HepG2 (cell line): ENCODE results near the gene GPR62. TPM values are rescaled to one million over a fixed set of nuclear protein-coding genes. Genes with fewer than 3 reads are reported as not detected.
A peak's percentile ranks its signal among the peaks of the same experiment; 100 is the strongest.

Experiments used
- ATF7-NPFF ChIP-seq: sonication (generic); formaldehyde crosslinking; IDR thresholded peaks from 2 replicates; pipeline ENCODE4 v1.8.1; 2023; ENCODE audit warnings: mild to moderate bottlenecking, low read depth, missing genetic modification reagents, moderate library complexity
- CCDC6 ChIP-seq: sonication (generic); formaldehyde crosslinking; IDR thresholded peaks from 2 replicates; pipeline ENCODE4 v1.8.1; 2022; ENCODE audit warnings: mild to moderate bottlenecking, missing genetic modification reagents, moderate library complexity
- GATAD1 ChIP-seq: IDR thresholded peaks from 2 replicates; pipeline ENCODE4 v1.6.1; 2016; ENCODE audit warnings: missing genetic modification reagents, missing compliant biosample characterization
- KMT2A ChIP-seq: sonication (generic); formaldehyde crosslinking; IDR thresholded peaks from 2 replicates; pipeline ENCODE4 v1.4.0; 2020; ENCODE audit warnings: missing genetic modification reagents
- NONO ChIP-seq, 2 experiments: fragments of 450-650 bp in 1 of 2; sonication (generic) in 1 of 2; formaldehyde crosslinking in 1 of 2; IDR thresholded peaks in 1 of 2; conservative IDR thresholded peaks in 1 of 2; 2 replicates each; pipeline versions ENCODE4 v1.6.1 to v1.8.0; 2017 to 2022; ENCODE audit warnings: mild to moderate bottlenecking in 1 of 2, missing genetic modification reagents in 1 of 2, moderate library complexity in 1 of 2
- PAF1 ChIP-seq: IDR thresholded peaks from 2 replicates; pipeline ENCODE4 v1.6.1; 2016; ENCODE audit warnings: missing genetic modification reagents, missing compliant biosample characterization
- POLR2A ChIP-seq, 2 experiments: IDR thresholded peaks; 2 replicates each; pipeline ENCODE4 v1.6.1; 2011; ENCODE audit warnings: low read depth in 2 of 2, low read length in 2 of 2, mild to moderate bottlenecking in 1 of 2, moderate library complexity in 1 of 2; ENCODE audit not compliant: insufficient read depth in 1 of 2
- SMARCC2 ChIP-seq: fragments of 450-650 bp; IDR thresholded peaks from 2 replicates; pipeline ENCODE4 v1.6.1; 2017; ENCODE audit warnings: antibody characterized with exemption, mild to moderate bottlenecking
- SRY ChIP-seq: sonication (generic); formaldehyde crosslinking; IDR thresholded peaks from 2 replicates; pipeline ENCODE4 v1.8.0; 2022; ENCODE audit warnings: mild to moderate bottlenecking, missing genetic modification reagents
- TAF1 ChIP-seq: sonication (generic); formaldehyde crosslinking; IDR thresholded peaks from 2 replicates; pipeline ENCODE4 v1.4.0; 2020; ENCODE audit warnings: missing genetic modification reagents
- ZNF446 ChIP-seq: sonication (generic); formaldehyde crosslinking; IDR thresholded peaks from 2 replicates; pipeline ENCODE4 v1.5.0; 2020; ENCODE audit warnings: mild to moderate bottlenecking, missing genetic modification reagents
- ZNF567 ChIP-seq: sonication (generic); formaldehyde crosslinking; IDR thresholded peaks from 2 replicates; pipeline ENCODE4 v1.8.1; 2023; ENCODE audit warnings: mild to moderate bottlenecking, missing genetic modification reagents, borderline replicate concordance
- ZNF724P ChIP-seq: sonication (generic); formaldehyde crosslinking; IDR thresholded peaks from 2 replicates; pipeline ENCODE4 v1.8.0; 2022; ENCODE audit warnings: missing genetic modification reagents, borderline replicate concordance
- polyA plus RNA-seq, 8 experiments: library from polyadenylated mRNA; depleted of rRNA in 3 of 8; stranded (reverse) in 7 of 8; unstranded in 1 of 8; fragments of >200 nt; fragmentation: Illumina TruSeq in 4 of 8; extraction: Trizol in 4 of 8; gene quantifications; 2 replicates each; pipeline versions ENCODE4 v1.2.1 to v1.2.3, GENCODE V29; 2011 to 2016; ENCODE audit warnings: low read depth in 4 of 8, missing spikeins in 1 of 8, mixed read lengths in 1 of 8; ENCODE audit not compliant: insufficient read depth in 1 of 8
- total RNA-seq, 5 experiments: library from RNA; depleted of rRNA; stranded (reverse); fragments of >200 nt; fragmentation: Illumina TruSeq; extraction: Trizol; gene quantifications; 2 replicates each; pipeline ENCODE4 v1.2.3, GENCODE V29; 2016; ENCODE audit warnings: low read depth in 1 of 5
- TF ChIP-seq, protein P1 (sequence below): sonication (generic); formaldehyde crosslinking; IDR thresholded peaks from 2 replicates; pipeline ENCODE4 v1.4.0; 2020; ENCODE audit warnings: mild to moderate bottlenecking, missing genetic modification reagents, borderline replicate concordance
- TF ChIP-seq, protein P2 (sequence below): sonication (generic); formaldehyde crosslinking; IDR thresholded peaks from 2 replicates; pipeline ENCODE4 v1.8.0; 2022; ENCODE audit warnings: mild to moderate bottlenecking, missing genetic modification reagents; ENCODE audit not compliant: insufficient replicate concordance
- TF ChIP-seq, protein P3 (sequence below): sonication (generic); formaldehyde crosslinking; IDR thresholded peaks from 2 replicates; pipeline ENCODE4 v1.5.0; 2020; ENCODE audit warnings: missing genetic modification reagents
- TF ChIP-seq, protein P4 (sequence below): sonication (generic); formaldehyde crosslinking; IDR thresholded peaks from 2 replicates; pipeline ENCODE4 v1.4.0; 2020; ENCODE audit warnings: missing genetic modification reagents
- TF ChIP-seq, protein P5 (sequence below): sonication (generic); formaldehyde crosslinking; IDR thresholded peaks from 2 replicates; pipeline ENCODE4 v1.5.0; 2020; ENCODE audit warnings: missing genetic modification reagents

Gene GPR62
- total and polyA plus RNA-seq, 2 of the 13 experiments (the other 11 are each of a cell fraction or from before 2014, with no cell fraction given) = not detected

DNA sequence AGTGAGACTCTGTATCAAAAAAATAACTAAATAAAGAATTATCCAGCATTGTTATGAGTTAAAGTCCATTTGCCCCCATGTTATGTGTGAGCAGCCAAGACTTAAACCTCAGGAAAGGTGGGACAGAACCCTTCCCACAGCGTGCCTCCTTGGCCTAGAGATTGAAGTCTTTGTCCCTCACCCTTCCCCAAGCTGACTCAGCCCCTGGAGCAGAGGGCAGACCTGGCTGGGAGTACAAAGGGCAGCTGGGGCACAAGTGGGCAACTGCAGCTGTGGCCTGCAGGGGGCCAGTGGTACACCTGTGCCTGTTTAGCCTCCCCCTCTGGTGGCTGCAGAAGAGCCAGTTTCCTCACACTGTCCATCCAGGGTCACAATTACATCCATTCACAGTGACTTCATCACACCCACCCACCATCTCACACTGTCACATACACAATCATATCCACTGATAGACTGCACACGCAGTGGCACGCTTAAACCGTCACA lies 27.2 kb downstream of the GPR62 start (continued):
- TF ChIP-seq SMARCC2 (no peak), ZNF446 (CRISPR knock-in tag) (no peak; the same call in 1 of the 2 replicates), CCDC6 (no peak), PAF1 (CRISPR knock-in tag) (no peak), ATF7-NPFF (CRISPR knock-in tag) (no peak), GATAD1 (CRISPR knock-in tag) (peak; percentile 74), POLR2A (IDR thresholded peaks at IDR 0.05; ENCODE audit: insufficient read depth in 1 of 2, low read depth in 2 of 2, low read length in 2 of 2) (peak in 1 of 2 experiments; percentile 59; a peak in 1 of 4 replicates), ZNF724P (no peak), TAF1 (CRISPR knock-in tag) (peak; percentile 21; the same call in 1 of the 2 replicates), KMT2A (CRISPR knock-in tag) (0 out of 2 replicates have a peak, but pooled peaks have one; percentile 54), SRY (CRISPR knock-in tag) (no peak; the same call in 1 of the 2 replicates), NONO (IDR thresholded peaks at IDR 0.05) (no peak), NONO (CRISPR knock-in tag; conservative IDR thresholded peaks at IDR 0.05) (peak; percentile 87; the same call in 1 of the 2 replicates), ZNF567 (no peak; the same call in 1 of the 2 replicates)
- TF ChIP-seq, protein P1, sequence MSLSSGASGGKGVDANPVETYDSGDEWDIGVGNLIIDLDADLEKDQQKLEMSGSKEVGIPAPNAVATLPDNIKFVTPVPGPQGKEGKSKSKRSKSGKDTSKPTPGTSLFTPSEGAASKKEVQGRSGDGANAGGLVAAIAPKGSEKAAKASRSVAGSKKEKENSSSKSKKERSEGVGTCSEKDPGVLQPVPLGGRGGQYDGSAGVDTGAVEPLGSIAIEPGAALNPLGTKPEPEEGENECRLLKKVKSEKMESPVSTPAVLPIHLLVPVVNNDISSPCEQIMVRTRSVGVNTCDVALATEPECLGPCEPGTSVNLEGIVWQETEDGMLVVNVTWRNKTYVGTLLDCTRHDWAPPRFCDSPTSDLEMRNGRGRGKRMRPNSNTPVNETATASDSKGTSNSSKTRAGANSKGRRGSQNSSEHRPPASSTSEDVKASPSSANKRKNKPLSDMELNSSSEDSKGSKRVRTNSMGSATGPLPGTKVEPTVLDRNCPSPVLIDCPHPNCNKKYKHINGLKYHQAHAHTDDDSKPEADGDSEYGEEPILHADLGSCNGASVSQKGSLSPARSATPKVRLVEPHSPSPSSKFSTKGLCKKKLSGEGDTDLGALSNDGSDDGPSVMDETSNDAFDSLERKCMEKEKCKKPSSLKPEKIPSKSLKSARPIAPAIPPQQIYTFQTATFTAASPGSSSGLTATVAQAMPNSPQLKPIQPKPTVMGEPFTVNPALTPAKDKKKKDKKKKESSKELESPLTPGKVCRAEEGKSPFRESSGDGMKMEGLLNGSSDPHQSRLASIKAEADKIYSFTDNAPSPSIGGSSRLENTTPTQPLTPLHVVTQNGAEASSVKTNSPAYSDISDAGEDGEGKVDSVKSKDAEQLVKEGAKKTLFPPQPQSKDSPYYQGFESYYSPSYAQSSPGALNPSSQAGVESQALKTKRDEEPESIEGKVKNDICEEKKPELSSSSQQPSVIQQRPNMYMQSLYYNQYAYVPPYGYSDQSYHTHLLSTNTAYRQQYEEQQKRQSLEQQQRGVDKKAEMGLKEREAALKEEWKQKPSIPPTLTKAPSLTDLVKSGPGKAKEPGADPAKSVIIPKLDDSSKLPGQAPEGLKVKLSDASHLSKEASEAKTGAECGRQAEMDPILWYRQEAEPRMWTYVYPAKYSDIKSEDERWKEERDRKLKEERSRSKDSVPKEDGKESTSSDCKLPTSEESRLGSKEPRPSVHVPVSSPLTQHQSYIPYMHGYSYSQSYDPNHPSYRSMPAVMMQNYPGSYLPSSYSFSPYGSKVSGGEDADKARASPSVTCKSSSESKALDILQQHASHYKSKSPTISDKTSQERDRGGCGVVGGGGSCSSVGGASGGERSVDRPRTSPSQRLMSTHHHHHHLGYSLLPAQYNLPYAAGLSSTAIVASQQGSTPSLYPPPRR (CRISPR knock-in tag) = peak; percentile 49; the same call in 1 of the 2 replicates
- TF ChIP-seq, protein P2, sequence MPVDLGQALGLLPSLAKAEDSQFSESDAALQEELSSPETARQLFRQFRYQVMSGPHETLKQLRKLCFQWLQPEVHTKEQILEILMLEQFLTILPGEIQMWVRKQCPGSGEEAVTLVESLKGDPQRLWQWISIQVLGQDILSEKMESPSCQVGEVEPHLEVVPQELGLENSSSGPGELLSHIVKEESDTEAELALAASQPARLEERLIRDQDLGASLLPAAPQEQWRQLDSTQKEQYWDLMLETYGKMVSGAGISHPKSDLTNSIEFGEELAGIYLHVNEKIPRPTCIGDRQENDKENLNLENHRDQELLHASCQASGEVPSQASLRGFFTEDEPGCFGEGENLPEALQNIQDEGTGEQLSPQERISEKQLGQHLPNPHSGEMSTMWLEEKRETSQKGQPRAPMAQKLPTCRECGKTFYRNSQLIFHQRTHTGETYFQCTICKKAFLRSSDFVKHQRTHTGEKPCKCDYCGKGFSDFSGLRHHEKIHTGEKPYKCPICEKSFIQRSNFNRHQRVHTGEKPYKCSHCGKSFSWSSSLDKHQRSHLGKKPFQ = peak; percentile 82
- TF ChIP-seq, protein P3, sequence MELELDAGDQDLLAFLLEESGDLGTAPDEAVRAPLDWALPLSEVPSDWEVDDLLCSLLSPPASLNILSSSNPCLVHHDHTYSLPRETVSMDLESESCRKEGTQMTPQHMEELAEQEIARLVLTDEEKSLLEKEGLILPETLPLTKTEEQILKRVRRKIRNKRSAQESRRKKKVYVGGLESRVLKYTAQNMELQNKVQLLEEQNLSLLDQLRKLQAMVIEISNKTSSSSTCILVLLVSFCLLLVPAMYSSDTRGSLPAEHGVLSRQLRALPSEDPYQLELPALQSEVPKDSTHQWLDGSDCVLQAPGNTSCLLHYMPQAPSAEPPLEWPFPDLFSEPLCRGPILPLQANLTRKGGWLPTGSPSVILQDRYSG (CRISPR knock-in tag) = no peak; the same call in 1 of the 2 replicates
- TF ChIP-seq, protein P4, sequence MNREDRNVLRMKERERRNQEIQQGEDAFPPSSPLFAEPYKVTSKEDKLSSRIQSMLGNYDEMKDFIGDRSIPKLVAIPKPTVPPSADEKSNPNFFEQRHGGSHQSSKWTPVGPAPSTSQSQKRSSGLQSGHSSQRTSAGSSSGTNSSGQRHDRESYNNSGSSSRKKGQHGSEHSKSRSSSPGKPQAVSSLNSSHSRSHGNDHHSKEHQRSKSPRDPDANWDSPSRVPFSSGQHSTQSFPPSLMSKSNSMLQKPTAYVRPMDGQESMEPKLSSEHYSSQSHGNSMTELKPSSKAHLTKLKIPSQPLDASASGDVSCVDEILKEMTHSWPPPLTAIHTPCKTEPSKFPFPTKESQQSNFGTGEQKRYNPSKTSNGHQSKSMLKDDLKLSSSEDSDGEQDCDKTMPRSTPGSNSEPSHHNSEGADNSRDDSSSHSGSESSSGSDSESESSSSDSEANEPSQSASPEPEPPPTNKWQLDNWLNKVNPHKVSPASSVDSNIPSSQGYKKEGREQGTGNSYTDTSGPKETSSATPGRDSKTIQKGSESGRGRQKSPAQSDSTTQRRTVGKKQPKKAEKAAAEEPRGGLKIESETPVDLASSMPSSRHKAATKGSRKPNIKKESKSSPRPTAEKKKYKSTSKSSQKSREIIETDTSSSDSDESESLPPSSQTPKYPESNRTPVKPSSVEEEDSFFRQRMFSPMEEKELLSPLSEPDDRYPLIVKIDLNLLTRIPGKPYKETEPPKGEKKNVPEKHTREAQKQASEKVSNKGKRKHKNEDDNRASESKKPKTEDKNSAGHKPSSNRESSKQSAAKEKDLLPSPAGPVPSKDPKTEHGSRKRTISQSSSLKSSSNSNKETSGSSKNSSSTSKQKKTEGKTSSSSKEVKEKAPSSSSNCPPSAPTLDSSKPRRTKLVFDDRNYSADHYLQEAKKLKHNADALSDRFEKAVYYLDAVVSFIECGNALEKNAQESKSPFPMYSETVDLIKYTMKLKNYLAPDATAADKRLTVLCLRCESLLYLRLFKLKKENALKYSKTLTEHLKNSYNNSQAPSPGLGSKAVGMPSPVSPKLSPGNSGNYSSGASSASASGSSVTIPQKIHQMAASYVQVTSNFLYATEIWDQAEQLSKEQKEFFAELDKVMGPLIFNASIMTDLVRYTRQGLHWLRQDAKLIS (CRISPR knock-in tag) = 0 out of 2 replicates have a peak, but pooled peaks have one; percentile 49
- TF ChIP-seq, protein P5, sequence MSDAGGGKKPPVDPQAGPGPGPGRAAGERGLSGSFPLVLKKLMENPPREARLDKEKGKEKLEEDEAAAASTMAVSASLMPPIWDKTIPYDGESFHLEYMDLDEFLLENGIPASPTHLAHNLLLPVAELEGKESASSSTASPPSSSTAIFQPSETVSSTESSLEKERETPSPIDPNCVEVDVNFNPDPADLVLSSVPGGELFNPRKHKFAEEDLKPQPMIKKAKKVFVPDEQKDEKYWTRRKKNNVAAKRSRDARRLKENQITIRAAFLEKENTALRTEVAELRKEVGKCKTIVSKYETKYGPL (CRISPR knock-in tag) = no peak
